ENCODE data around the gene SLC25A29. TPM values are rescaled to one million over a fixed set of nuclear protein-coding genes. Genes with fewer than 3 reads are reported as not detected.

Gene SLC25A29
- total RNA-seq, 1 experiment from 2014 or later = 179 TPM

GRCh38 chr14:100323942-100324307 lies 17.7 kb upstream of the SLC25A29 start:
- DNase-seq (ENCODE audit: low spot score) (no peak), ATAC-seq (no peak)
- TF ChIP-seq ZBTB21 (CRISPR knock-in tag; IDR thresholded peaks at IDR 0.05; ENCODE audit: borderline replicate concordance) (no peak), ZBTB43 (CRISPR knock-in tag; IDR thresholded peaks at IDR 0.05) (no peak), ZNF219 (CRISPR knock-in tag; IDR thresholded peaks at IDR 0.05; ENCODE audit: borderline replicate concordance) (no peak), TEAD1 (CRISPR knock-in tag; IDR thresholded peaks at IDR 0.05) (no peak), CDX4 (CRISPR knock-in tag; IDR thresholded peaks at IDR 0.05; ENCODE audit: borderline replicate concordance) (no peak), TEAD4 (CRISPR knock-in tag; IDR thresholded peaks at IDR 0.05) (no peak), ZNF425 (CRISPR knock-in tag; conservative IDR thresholded peaks at IDR 0.05) (no peak), ZMAT4 (CRISPR knock-in tag; IDR thresholded peaks at IDR 0.05) (no peak), JAZF1 (CRISPR knock-in tag; IDR thresholded peaks at IDR 0.05) (no peak)
- H3K4me3 Mint-ChIP-seq = no peak overlapping the region
- no peaks in the 10 kb centered on the region for H3K36me3 Mint-ChIP-seq
- peaks cover 3% of the 10 kb centered on the region; the same call in 1 of the 2 replicates for H3K4me1 Mint-ChIP-seq
- no peak overlapping the region for H3K27ac Mint-ChIP-seq
- no peaks in the 10 kb centered on the region for H3K9me3 Mint-ChIP-seq
- H3K27me3 Mint-ChIP-seq (ENCODE audit: low read depth) = no peaks in the 10 kb centered on the region
- POLR2A ChIA-PET = no interaction called here
- CTCF ChIA-PET = no interaction called here

GRCh38 chr14:100323121-100323941 lies 17.1 kb upstream of the SLC25A29 start, which contains the start of gene SLC25A47:
SLC25A47 (plus strand) TSS chr14:100323339; CDS start chr14:100323415, 76 bp downstream.
- ChIA-PET CTCF (interaction anchor here (0.7 kb wide), 1 partner anchor 20 kb away, joined by 3 read pairs; no protein-coding TSS in a partner anchor), POLR2A (no interaction called here)
- Mint-ChIP-seq H3K27me3 (ENCODE audit: low read depth) (no peaks in the 10 kb centered on the region), H3K27ac (peak within 1 kb of the TSS; percentile 74; the same call in 1 of the 2 replicates), H3K4me3 (no peak within 1 kb of the TSS), H3K4me1 (peaks cover 3% of the 10 kb centered on the region; the same call in 1 of the 2 replicates), H3K9me3 (no peaks in the 10 kb centered on the region), H3K36me3 (no peaks in the 10 kb centered on the region)
- ATAC-seq = no peak
- no peak for TF ChIP-seq ELF4 (CRISPR knock-in tag; IDR thresholded peaks at IDR 0.05; ENCODE audit: low read depth)
- TF ChIP-seq ZNF263 (CRISPR knock-in tag; IDR thresholded peaks at IDR 0.05; ENCODE audit: low read depth) = no peak
- no peak for TF ChIP-seq MAX (CRISPR knock-in tag; IDR thresholded peaks at IDR 0.05)
- no peak for TF ChIP-seq ZNF219 (CRISPR knock-in tag; IDR thresholded peaks at IDR 0.05; ENCODE audit: borderline replicate concordance)
- TF ChIP-seq ATF1 (CRISPR knock-in tag; IDR thresholded peaks at IDR 0.05) = no peak
- TF ChIP-seq TP53 (CRISPR knock-in tag; IDR thresholded peaks at IDR 0.05) = no peak
- TF ChIP-seq SMAD4 (CRISPR knock-in tag; IDR thresholded peaks at IDR 0.05) = no peak
- TF ChIP-seq CREB1 (CRISPR knock-in tag; IDR thresholded peaks at IDR 0.05) = no peak
- no peak for TF ChIP-seq ZNF232 (CRISPR knock-in tag; IDR thresholded peaks at IDR 0.05)
- no peak for TF ChIP-seq STAT6 (CRISPR knock-in tag; conservative IDR thresholded peaks at IDR 0.05; ENCODE audit: low read depth)
- TF ChIP-seq TEAD4 (CRISPR knock-in tag; IDR thresholded peaks at IDR 0.05) = no peak
- no peak for TF ChIP-seq JAZF1 (CRISPR knock-in tag; IDR thresholded peaks at IDR 0.05)
- no peak for TF ChIP-seq MYBL2 (CRISPR knock-in tag; IDR thresholded peaks at IDR 0.05)
- TF ChIP-seq ETV6 (CRISPR knock-in tag; IDR thresholded peaks at IDR 0.05) = no peak
- no peak for TF ChIP-seq SOX15 (CRISPR knock-in tag; IDR thresholded peaks at IDR 0.05)
- DNase-seq (ENCODE audit: low spot score) = no peak
